ENCODE data around the gene EYS.

- TF ChIP-seq POLR2AphosphoS5 (IDR thresholded peaks at IDR 0.05) (no peak), CTCF (IDR thresholded peaks at IDR 0.05) (no peak)
Observed at GRCh38 chr6:63985223-63985622, 1721.8 kb downstream of the EYS start.
